BLaER1 treated with 17β-estradiol and CSF1 and Interleukin-3, amounts not matched to agents 10 nM and 100 nM (cell line): ENCODE results near the gene ATG7.
"Not testable (repeated sequence)": the region's sequence is repeated elsewhere in the genome, so short reads cannot be mapped to it uniquely, and the experiment has no call there.

Source experiments
- H3K27ac ChIP-seq, 11 experiments: shearing (Covaris generic); formaldehyde crosslinking; 2 replicates each; pipeline ENCODE4 v1.8.1; 2022
- H3K27me3 ChIP-seq, 11 experiments: shearing (Covaris generic); formaldehyde crosslinking; 2 replicates each; pipeline ENCODE4 v1.8.1; 2022
- H3K36me3 ChIP-seq, 11 experiments: shearing (Covaris generic); formaldehyde crosslinking; 2 replicates each; pipeline ENCODE4 v1.8.1; 2022
- H3K4me1 ChIP-seq, 10 experiments: shearing (Covaris generic); formaldehyde crosslinking; 2 replicates each; pipeline ENCODE4 v1.8.1; 2022
- H3K4me2 ChIP-seq, 11 experiments: shearing (Covaris generic); formaldehyde crosslinking; 2 replicates each; pipeline ENCODE4 v1.8.1; 2022
- H3K4me3 ChIP-seq, 10 experiments: shearing (Covaris generic); formaldehyde crosslinking; 2 replicates each; pipeline ENCODE4 v1.8.1; 2022
- H3K9ac ChIP-seq, 11 experiments: shearing (Covaris generic); formaldehyde crosslinking; 2 replicates each; pipeline ENCODE4 v1.8.1; 2022
- H3K9me3 ChIP-seq, 11 experiments: shearing (Covaris generic); formaldehyde crosslinking; replicated peaks in 1 of 11; 2 replicates each; pipeline ENCODE4 v1.8.1; 2022
- H4K20me1 ChIP-seq, 11 experiments: shearing (Covaris generic); formaldehyde crosslinking; 2 replicates each; pipeline ENCODE4 v1.8.1; 2022
- Cebpa-rat ChIP-seq, 11 experiments: shearing (Covaris generic); IDR thresholded peaks; 2 replicates each; pipeline ENCODE4 v1.8.1; 2022

Gene ATG7

GRCh38 chr3:11331101-11331500 is 58.9 kb downstream of the ATG7 start:
- H3K27ac ChIP-seq: peak overlapping the region in 2 of 11 experiments; percentile 27 to 37; a peak in 3 of 22 replicates
- peaks cover 0 to 26% (median 7%) of the 10 kb centered on the region in 10 experiments; a peak in 8 of 20 replicates for H3K4me1 ChIP-seq
- peak overlapping the region in 4 of 11 experiments; percentile 1 to 29 (median 28); a peak in 3 of 22 replicates for H3K9ac ChIP-seq
- no peaks in the 10 kb centered on the region for H3K9me3 ChIP-seq
- TF ChIP-seq Cebpa-rat (IDR thresholded peaks at IDR 0.05): no peak
- peaks cover 42 to 87% (median 70%) of the 10 kb centered on the region in 11 experiments for H3K36me3 ChIP-seq
- no peaks in the 10 kb centered on the region for H3K27me3 ChIP-seq
- peak overlapping the region in 3 of 11 experiments; percentile 20 to 70 (median 57); a peak in 5 of 22 replicates for H3K4me2 ChIP-seq
- H3K4me3 ChIP-seq: no peak overlapping the region
- peaks cover 0 to 3% (median 0%) of the 10 kb centered on the region in 11 experiments; a peak in 1 of 22 replicates for H4K20me1 ChIP-seq

- no peak overlapping the region for H3K9ac ChIP-seq
- peaks cover 0 to 26% (median 7%) of the 10 kb centered on the region in 10 experiments; a peak in 8 of 20 replicates for H3K4me1 ChIP-seq
- H3K36me3 ChIP-seq: peaks cover 17 to 84% (median 46%) of the 10 kb centered on the region in 11 experiments
- H3K9me3 ChIP-seq: no peaks in the 10 kb centered on the region
- no peaks in the 10 kb centered on the region for H3K27me3 ChIP-seq
- no peak overlapping the region for H3K4me3 ChIP-seq
- H3K4me2 ChIP-seq: no peak overlapping the region
- H4K20me1 ChIP-seq: no peaks in the 10 kb centered on the region; a peak in 2 of 22 replicates
- no peak for TF ChIP-seq Cebpa-rat (IDR thresholded peaks at IDR 0.05)
- H3K27ac ChIP-seq: no peak overlapping the region
These were observed 62.9 kb downstream of the ATG7 start for GRCh38 chr3:11335056-11335608.

- Histone ChIP-seq H3K36me3 (peaks cover 22 to 89% (median 51%) of the 10 kb centered on the region in 11 experiments), H3K27me3 (no peaks in the 10 kb centered on the region), H3K27ac (no peak overlapping the region), H3K4me2 (no peak overlapping the region), H4K20me1 (no peaks in the 10 kb centered on the region; a peak in 1 of 22 replicates), H3K4me3 (no peak overlapping the region), H3K4me1 (peaks cover 0 to 4% (median 0%) of the 10 kb centered on the region in 10 experiments; a peak in 5 of 20 replicates), H3K9ac (no peak overlapping the region), H3K9me3 (no peaks in the 10 kb centered on the region)
- no peak for TF ChIP-seq Cebpa-rat (IDR thresholded peaks at IDR 0.05)
These were observed 67.3 kb downstream of the ATG7 start for GRCh38 chr3:11339541-11339940.

- peaks cover 18 to 35% (median 20%) of the 10 kb centered on the region in 11 experiments for H3K9me3 ChIP-seq
- TF ChIP-seq Cebpa-rat (IDR thresholded peaks at IDR 0.05): no peak
- no peak overlapping the region for H3K9ac ChIP-seq
- no peak overlapping the region for H3K4me2 ChIP-seq
- no peak overlapping the region for H3K27ac ChIP-seq
- peaks cover 0 to 4% (median 0%) of the 10 kb centered on the region in 11 experiments; a peak in 2 of 22 replicates for H4K20me1 ChIP-seq
- H3K27me3 ChIP-seq: no peaks in the 10 kb centered on the region
- H3K36me3 ChIP-seq: peaks cover 69 to 99% (median 87%) of the 10 kb centered on the region in 11 experiments
- no peaks in the 10 kb centered on the region for H3K4me1 ChIP-seq
- H3K4me3 ChIP-seq: no peak overlapping the region
These were observed 74.2 kb downstream of the ATG7 start for GRCh38 chr3:11346416-11346815.

GRCh38 chr3:11348877-11349276 is 76.7 kb downstream of the ATG7 start:
- not testable (repeated sequence) for H3K4me1 ChIP-seq, H3K4me2 ChIP-seq, H3K4me3 ChIP-seq, H4K20me1 ChIP-seq, H3K9ac ChIP-seq, H3K27ac ChIP-seq, H3K27me3 ChIP-seq
- Histone ChIP-seq H3K36me3 (peaks cover 71 to 100% (median 90%) of the 10 kb centered on the region in 11 experiments), H3K9me3 (peaks cover 18 to 37% (median 22%) of the 10 kb centered on the region in 11 experiments)

GRCh38 chr3:11349446-11349845 is 77.2 kb downstream of the ATG7 start:
- Histone ChIP-seq H3K27me3 (no peaks in the 10 kb centered on the region), H3K9me3 (peaks cover 18 to 37% (median 22%) of the 10 kb centered on the region in 11 experiments), H3K36me3 (peaks cover 71 to 100% (median 89%) of the 10 kb centered on the region in 11 experiments), H3K4me2 (no peak overlapping the region), H3K4me1 (no peaks in the 10 kb centered on the region), H4K20me1 (peaks cover 0 to 8% (median 0%) of the 10 kb centered on the region in 11 experiments; a peak in 2 of 22 replicates), H3K27ac (no peak overlapping the region), H3K9ac (no peak overlapping the region), H3K4me3 (no peak overlapping the region)
- no peak for TF ChIP-seq Cebpa-rat (IDR thresholded peaks at IDR 0.05)

- Histone ChIP-seq H4K20me1 (peaks cover 0 to 10% (median 0%) of the 10 kb centered on the region in 11 experiments; a peak in 2 of 22 replicates), H3K4me3 (no peak overlapping the region), H3K9ac (no peak overlapping the region), H3K36me3 (peaks cover 63 to 100% (median 89%) of the 10 kb centered on the region in 11 experiments), H3K4me1 (no peaks in the 10 kb centered on the region), H3K4me2 (no peak overlapping the region), H3K27me3 (no peaks in the 10 kb centered on the region), H3K9me3 (peaks cover 18 to 37% (median 22%) of the 10 kb centered on the region in 11 experiments), H3K27ac (no peak overlapping the region)
- TF ChIP-seq Cebpa-rat (IDR thresholded peaks at IDR 0.05): no peak
These were observed 78.2 kb downstream of the ATG7 start for GRCh38 chr3:11350374-11350773.

- no peak overlapping the region for H3K27ac ChIP-seq
- no peak overlapping the region for H3K9ac ChIP-seq
- H3K4me2 ChIP-seq: no peak overlapping the region
- H3K4me1 ChIP-seq: no peaks in the 10 kb centered on the region
- H3K27me3 ChIP-seq: no peaks in the 10 kb centered on the region
- H3K4me3 ChIP-seq: no peak overlapping the region
- peaks cover 55 to 100% (median 84%) of the 10 kb centered on the region in 11 experiments for H3K36me3 ChIP-seq
- peaks cover 0 to 10% (median 0%) of the 10 kb centered on the region in 11 experiments; a peak in 3 of 22 replicates for H4K20me1 ChIP-seq
- no peak for TF ChIP-seq Cebpa-rat (IDR thresholded peaks at IDR 0.05)
- peaks cover 18 to 37% (median 22%) of the 10 kb centered on the region in 11 experiments for H3K9me3 ChIP-seq
These were observed 79.3 kb downstream of the ATG7 start for GRCh38 chr3:11351451-11351850.

GRCh38 chr3:11356269-11356668 is 84.1 kb downstream of the ATG7 start:
- no peaks in the 10 kb centered on the region for H3K4me1 ChIP-seq
- no peak overlapping the region for H3K9ac ChIP-seq
- H3K4me2 ChIP-seq: no peak overlapping the region
- no peak overlapping the region for H3K4me3 ChIP-seq
- TF ChIP-seq Cebpa-rat (IDR thresholded peaks at IDR 0.05): no peak
- peaks cover 0 to 7% (median 2%) of the 10 kb centered on the region in 11 experiments; a peak in 7 of 22 replicates for H3K9me3 ChIP-seq
- peaks cover 45 to 100% (median 80%) of the 10 kb centered on the region in 11 experiments for H3K36me3 ChIP-seq
- no peak overlapping the region for H3K27ac ChIP-seq
- no peaks in the 10 kb centered on the region for H3K27me3 ChIP-seq
- peaks cover 0 to 6% (median 0%) of the 10 kb centered on the region in 11 experiments; a peak in 2 of 22 replicates for H4K20me1 ChIP-seq
